Kidney epithelial cell (primary cell): ENCODE data around the gene ESCO1. TPM values are rescaled to one million over a fixed set of nuclear protein-coding genes. Genes with fewer than 3 reads are reported as not detected.

ENCODE experiments used
- DNase-seq: peaks from one replicate; pipeline ENCODE4 v3.0.0-alpha.2; 2010; ENCODE audit warnings: low read depth
- H3K27me3 ChIP-seq: 2 replicates; pipeline ENCODE4 v1.6.0; 2011; ENCODE audit warnings: low read length; ENCODE audit not compliant: control insufficient read depth, insufficient read depth
- H3K36me3 ChIP-seq: 2 replicates; pipeline ENCODE4 v1.5.1; 2011; ENCODE audit warnings: low read length; ENCODE audit not compliant: control insufficient read depth, insufficient read depth
- H3K4me3 ChIP-seq: 2 replicates; pipeline ENCODE4 v1.5.1; 2011; ENCODE audit warnings: low read depth, mild to moderate bottlenecking, control low read depth, low read length
- total RNA-seq: library from RNA; depleted of rRNA; stranded (reverse); fragments of >200 nt; gene quantifications from 2 replicates; pipeline ENCODE4 v1.2.3, GENCODE V29; 2015
- TF ChIP-seq, protein P1 (sequence below): IDR thresholded peaks from 2 replicates; pipeline ENCODE4 v1.5.1; 2011; ENCODE audit warnings: mild to moderate bottlenecking, moderate library complexity, low read length, control low read depth, inconsistent platforms; ENCODE audit not compliant: insufficient read depth, poor library complexity, severe bottlenecking

Gene ESCO1
- total RNA-seq, 1 donor from 2014 or later: 18.9 TPM

DNA sequence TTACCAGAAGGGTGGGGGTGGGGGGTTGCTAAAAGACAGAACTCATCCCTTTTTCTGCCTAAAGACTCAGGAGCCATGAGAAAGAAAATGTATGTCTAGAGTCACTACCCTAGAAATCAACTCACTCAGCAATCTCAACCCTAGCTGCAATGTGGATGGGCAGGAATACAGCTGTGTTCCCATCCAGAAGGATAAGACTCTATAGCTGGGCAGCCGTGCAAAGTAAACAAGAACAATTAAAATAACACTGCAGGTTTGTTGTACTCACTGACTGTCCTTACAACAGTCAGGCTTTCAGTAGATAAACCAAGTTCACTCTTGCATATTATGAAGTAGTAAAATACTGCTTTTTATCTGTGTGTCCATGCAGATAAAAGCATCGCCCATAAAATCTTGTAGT is 74.0 kb downstream of the ESCO1 start:
- Histone ChIP-seq H3K36me3 (no peaks in the 10 kb centered on the region), H3K4me3 (no peak overlapping the region), H3K27me3 (no peaks in the 10 kb centered on the region)
- DNase-seq: no peak
- TF ChIP-seq, protein P1, sequence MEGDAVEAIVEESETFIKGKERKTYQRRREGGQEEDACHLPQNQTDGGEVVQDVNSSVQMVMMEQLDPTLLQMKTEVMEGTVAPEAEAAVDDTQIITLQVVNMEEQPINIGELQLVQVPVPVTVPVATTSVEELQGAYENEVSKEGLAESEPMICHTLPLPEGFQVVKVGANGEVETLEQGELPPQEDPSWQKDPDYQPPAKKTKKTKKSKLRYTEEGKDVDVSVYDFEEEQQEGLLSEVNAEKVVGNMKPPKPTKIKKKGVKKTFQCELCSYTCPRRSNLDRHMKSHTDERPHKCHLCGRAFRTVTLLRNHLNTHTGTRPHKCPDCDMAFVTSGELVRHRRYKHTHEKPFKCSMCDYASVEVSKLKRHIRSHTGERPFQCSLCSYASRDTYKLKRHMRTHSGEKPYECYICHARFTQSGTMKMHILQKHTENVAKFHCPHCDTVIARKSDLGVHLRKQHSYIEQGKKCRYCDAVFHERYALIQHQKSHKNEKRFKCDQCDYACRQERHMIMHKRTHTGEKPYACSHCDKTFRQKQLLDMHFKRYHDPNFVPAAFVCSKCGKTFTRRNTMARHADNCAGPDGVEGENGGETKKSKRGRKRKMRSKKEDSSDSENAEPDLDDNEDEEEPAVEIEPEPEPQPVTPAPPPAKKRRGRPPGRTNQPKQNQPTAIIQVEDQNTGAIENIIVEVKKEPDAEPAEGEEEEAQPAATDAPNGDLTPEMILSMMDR: no peak

DNA sequence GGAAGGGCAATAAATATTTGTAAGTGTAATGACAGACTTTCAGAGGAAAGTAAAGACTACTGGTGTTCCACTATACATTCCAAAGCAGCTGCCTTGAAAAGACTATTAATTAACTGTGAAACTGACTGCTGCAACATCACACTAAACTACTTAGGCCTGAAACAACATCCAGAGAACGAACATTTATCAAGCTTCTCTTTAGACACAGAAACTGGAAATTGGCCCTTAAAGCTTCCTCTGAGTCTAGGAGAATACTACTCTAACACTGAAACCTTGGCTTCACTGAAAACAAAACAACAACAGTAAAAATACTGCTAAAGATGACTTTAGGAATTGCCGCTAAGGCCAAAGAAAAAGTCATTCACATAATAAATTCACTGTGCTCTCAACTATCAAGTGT is 74.6 kb downstream of the ESCO1 start:
- H3K36me3 ChIP-seq: no peaks in the 10 kb centered on the region
- DNase-seq: no peak
- TF ChIP-seq, protein P1: no peak
- no peak overlapping the region for H3K4me3 ChIP-seq
- no peaks in the 10 kb centered on the region for H3K27me3 ChIP-seq

DNA sequence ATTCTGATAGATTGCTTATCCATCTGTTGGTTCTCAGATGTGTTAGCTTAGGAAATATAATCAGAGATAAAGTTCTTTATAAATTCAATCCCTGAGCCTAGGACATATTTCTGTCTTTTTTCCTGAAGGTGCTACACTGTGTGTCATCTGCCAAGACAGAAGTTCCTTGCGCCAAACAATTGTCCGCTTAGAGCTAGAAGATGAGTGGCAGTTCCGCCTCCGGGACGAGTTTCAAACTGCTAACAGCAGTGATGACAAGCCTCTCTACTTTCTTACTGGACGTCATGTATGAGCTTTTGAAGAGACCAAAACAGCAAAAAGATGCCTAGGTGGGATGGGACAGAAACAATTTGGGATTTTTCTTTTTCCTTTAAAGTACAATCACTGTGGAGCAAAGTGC is 78.0 kb downstream of the ESCO1 start:
- no peaks in the 10 kb centered on the region for H3K27me3 ChIP-seq
- no peak overlapping the region for H3K4me3 ChIP-seq
- TF ChIP-seq, protein P1: no peak
- no peak for DNase-seq
- no peaks in the 10 kb centered on the region for H3K36me3 ChIP-seq

DNA sequence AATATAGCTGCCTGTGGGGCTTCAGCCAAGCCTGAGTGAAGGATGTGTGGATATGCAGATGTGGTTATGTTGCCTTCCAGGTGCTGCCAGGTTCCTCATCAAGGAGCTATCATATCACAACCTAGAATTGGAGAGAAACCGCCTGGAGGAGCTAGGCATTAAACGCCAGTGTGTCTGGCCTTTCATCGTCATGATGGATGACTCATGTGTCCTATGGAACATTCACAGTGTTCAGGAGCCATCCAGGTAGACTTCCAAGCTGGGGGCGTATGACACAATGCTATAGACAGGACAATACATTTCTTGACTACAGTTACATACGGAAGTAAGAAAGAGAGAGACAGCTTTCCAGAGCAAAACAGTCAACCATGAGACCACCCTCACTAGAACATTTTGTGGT is 86.8 kb downstream of the ESCO1 start:
- TF ChIP-seq, protein P1: no peak
- no peak overlapping the region for H3K4me3 ChIP-seq
- H3K27me3 ChIP-seq: no peaks in the 10 kb centered on the region
- no peaks in the 10 kb centered on the region for H3K36me3 ChIP-seq
- DNase-seq: no peak

DNA sequence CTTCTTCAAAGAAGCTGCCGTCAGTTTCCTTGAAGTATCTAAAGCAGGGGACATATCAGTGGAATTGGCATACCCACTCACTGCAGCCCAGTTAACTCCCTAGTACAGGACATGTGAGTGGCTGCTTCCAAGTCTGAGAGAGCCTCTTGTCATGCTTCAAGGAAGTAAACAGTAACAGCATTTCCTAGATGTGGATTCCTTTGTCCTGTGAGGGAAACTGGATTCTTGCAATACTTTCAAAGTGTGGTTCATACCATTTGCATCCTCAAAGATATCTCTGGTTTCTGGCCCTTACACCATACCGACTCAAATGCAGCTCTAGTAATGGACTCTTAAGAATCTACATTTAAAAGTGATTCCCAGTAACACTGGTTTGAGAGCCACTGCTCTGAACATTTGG is 87.2 kb downstream of the ESCO1 start:
- no peak for DNase-seq
- Histone ChIP-seq H3K36me3 (no peaks in the 10 kb centered on the region), H3K4me3 (no peak overlapping the region), H3K27me3 (no peaks in the 10 kb centered on the region)
- TF ChIP-seq, protein P1: no peak

DNA sequence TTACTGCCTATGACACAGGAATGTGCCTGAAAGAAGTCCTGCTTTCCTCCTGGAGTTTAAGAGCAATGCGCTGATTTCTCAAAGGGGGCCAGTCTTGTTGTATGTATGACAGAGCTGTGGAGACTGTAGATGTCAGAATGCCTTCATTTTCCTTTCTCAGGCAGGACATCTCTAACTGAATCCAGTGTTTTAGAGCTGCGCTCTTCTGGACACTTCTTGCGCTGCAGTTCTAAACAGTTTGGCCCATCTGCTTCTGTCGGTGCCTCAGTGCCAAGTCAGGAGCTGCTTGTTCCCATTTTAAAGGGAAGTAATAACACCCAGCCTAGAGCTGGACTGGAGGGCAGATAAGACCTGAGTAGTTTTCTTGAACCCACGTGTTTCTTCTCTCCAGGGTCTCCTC is 91.4 kb downstream of the ESCO1 start:
- Histone ChIP-seq H3K4me3 (no peak overlapping the region), H3K36me3 (no peaks in the 10 kb centered on the region), H3K27me3 (no peaks in the 10 kb centered on the region)
- TF ChIP-seq, protein P1: no peak
- DNase-seq: no peak
